Parathyroid adenoma (tissue), 2 donors: ENCODE results near the gene BSN.
"Not testable (repeated sequence)": the region's sequence is repeated elsewhere in the genome, so short reads cannot be mapped to it uniquely, and the experiment has no call there.

ENCODE experiments used
- H2AFZ ChIP-seq: fragments of 300-600 bp; sonication (generic); one replicate; pipeline ENCODE4 v1.7.0; 2017; ENCODE audit warnings: antibody characterized with exemption, mild to moderate bottlenecking
- H3K27ac ChIP-seq: fragments of 300-600 bp; sonication (generic); one replicate; pipeline ENCODE4 v1.7.0; 2017
- H3K27me3 ChIP-seq: fragments of 300-600 bp; sonication (generic); one replicate; pipeline ENCODE4 v1.7.0; 2017; ENCODE audit warnings: low read length; ENCODE audit not compliant: control insufficient read depth, insufficient read depth
- H3K36me3 ChIP-seq: fragments of 300-600 bp; sonication (generic); one replicate; pipeline ENCODE4 v1.7.0; 2017; ENCODE audit warnings: low read length; ENCODE audit not compliant: control insufficient read depth, insufficient read depth
- H3K4me1 ChIP-seq: fragments of 300-600 bp; sonication (generic); one replicate; pipeline ENCODE4 v1.7.0; 2017; ENCODE audit warnings: control low read depth
- H3K4me2 ChIP-seq: fragments of 300-600 bp; sonication (generic); one replicate; pipeline ENCODE4 v1.7.0; 2017; ENCODE audit warnings: low read length
- H3K4me3 ChIP-seq: fragments of 300-600 bp; sonication (generic); one replicate; pipeline ENCODE4 v1.7.0; 2017; ENCODE audit warnings: low read depth, low read length
- H3K79me2 ChIP-seq: fragments of 300-600 bp; sonication (generic); one replicate; pipeline ENCODE4 v1.7.0; 2017; ENCODE audit warnings: control low read depth
- H3K9ac ChIP-seq: fragments of 300-600 bp; sonication (generic); one replicate; pipeline ENCODE4 v1.7.0; 2017; ENCODE audit warnings: mild to moderate bottlenecking
- H3K9me3 ChIP-seq: fragments of 300-600 bp; sonication (generic); one replicate; pipeline ENCODE4 v1.7.0; 2017; ENCODE audit warnings: low read length; ENCODE audit not compliant: control insufficient read depth
- TF ChIP-seq, protein P1 (sequence below): fragments of 300-600 bp; sonication (generic); IDR thresholded peaks from one replicate; pipeline ENCODE4 v1.7.0; 2017; ENCODE audit warnings: antibody characterized with exemption, mild to moderate bottlenecking
- donor health status: primary hyperparathyroidism.

BSN gene

DNA sequence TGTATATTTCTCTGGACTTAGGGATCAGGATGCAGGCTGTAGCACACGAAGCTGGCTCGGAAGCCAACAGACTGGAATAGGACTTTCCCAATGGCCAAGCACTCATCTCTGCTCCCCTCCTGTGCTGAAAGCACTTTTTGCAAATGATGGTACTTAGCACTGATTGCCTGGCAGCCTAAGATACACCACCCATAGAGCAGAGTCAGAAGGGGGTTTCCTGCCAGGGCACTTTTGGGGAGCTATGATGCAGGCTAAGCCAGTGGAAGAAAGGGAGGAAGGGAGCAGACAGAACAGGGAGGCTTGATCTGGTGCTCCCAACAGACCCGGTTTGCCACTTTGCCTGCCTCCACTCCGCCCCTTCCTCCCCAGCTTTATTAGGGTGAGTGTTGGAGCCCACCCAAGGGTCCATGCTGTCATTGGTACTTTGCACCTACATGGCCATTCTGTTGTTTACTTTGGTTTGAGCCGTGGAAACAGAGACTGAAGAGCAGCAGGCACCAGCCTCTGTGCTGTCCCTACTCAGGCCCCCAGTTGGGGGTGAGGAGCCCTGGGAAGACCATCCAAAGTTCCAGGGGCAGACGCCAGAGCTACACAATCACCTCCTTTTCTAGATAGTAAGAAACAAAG is 15.9 kb downstream of the BSN start:
- no peak overlapping the region for H3K9ac ChIP-seq
- no peak overlapping the region for H2AFZ ChIP-seq
- H3K4me2 ChIP-seq = no peak overlapping the region
- H3K27ac ChIP-seq = no peak overlapping the region
- H3K36me3 ChIP-seq = no peaks in the 10 kb centered on the region
- no peak overlapping the region for H3K4me3 ChIP-seq
- no peaks in the 10 kb centered on the region for H3K9me3 ChIP-seq
- no peaks in the 10 kb centered on the region for H3K27me3 ChIP-seq
- TF ChIP-seq, protein P1, sequence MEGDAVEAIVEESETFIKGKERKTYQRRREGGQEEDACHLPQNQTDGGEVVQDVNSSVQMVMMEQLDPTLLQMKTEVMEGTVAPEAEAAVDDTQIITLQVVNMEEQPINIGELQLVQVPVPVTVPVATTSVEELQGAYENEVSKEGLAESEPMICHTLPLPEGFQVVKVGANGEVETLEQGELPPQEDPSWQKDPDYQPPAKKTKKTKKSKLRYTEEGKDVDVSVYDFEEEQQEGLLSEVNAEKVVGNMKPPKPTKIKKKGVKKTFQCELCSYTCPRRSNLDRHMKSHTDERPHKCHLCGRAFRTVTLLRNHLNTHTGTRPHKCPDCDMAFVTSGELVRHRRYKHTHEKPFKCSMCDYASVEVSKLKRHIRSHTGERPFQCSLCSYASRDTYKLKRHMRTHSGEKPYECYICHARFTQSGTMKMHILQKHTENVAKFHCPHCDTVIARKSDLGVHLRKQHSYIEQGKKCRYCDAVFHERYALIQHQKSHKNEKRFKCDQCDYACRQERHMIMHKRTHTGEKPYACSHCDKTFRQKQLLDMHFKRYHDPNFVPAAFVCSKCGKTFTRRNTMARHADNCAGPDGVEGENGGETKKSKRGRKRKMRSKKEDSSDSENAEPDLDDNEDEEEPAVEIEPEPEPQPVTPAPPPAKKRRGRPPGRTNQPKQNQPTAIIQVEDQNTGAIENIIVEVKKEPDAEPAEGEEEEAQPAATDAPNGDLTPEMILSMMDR = no peak
- H3K4me1 ChIP-seq = no peaks in the 10 kb centered on the region
- peaks cover 21% of the 10 kb centered on the region for H3K79me2 ChIP-seq

DNA sequence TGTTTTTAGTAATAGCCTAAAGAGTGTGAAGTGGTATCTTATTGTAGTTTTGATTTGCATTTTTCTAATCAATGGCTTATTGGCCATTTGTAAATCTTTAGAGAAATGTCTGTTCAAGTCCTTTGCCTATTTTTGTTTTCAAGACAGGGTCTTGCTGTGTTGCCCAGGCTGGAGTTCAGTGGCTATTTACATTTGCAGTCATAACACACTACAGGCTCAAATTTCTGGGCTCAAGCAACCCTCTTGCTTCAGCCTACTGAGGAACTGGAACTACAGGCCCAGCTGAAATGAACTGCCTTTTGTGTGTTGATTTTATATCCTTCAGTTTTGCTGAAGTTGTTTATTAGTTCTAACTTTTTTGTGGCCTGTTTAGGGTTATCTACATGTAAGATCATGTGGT is 27.9 kb downstream of the BSN start:
- TF ChIP-seq, protein P1 = no peak
- peaks cover 28% of the 10 kb centered on the region for H3K79me2 ChIP-seq
- H3K4me1 ChIP-seq = no peaks in the 10 kb centered on the region
- H3K27ac ChIP-seq = no peak overlapping the region
- no peaks in the 10 kb centered on the region for H3K27me3 ChIP-seq
- H3K9me3 ChIP-seq = no peaks in the 10 kb centered on the region
- H3K4me3 ChIP-seq = no peak overlapping the region
- no peaks in the 10 kb centered on the region for H3K36me3 ChIP-seq
- H3K9ac ChIP-seq = no peak overlapping the region
- no peak overlapping the region for H3K4me2 ChIP-seq
- H2AFZ ChIP-seq = no peak overlapping the region

DNA sequence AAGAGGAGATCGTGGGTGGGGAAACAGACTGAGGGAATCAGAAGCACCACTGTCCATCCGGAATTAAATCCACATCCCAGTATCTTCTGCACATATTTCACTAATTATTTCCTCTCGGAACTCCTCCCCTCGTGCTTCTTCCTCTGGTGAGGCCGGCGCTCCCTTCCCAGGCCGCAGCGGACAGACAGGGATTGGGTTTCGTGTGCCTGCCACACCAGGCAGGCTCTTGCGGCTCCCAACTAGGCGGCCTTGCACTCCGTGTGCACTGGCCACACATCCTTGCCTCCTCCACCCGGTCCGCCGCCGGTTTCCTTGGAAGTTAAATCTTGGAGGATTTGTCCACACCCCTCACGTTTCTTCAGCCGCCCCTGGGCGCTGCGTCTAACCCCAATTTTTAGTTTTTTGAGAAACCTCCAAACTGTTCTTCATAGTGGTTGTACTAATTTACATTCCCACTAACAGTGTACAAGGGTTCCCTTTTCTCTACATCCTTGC is 31.0 kb downstream of the BSN start:
- H3K4me1 ChIP-seq, H3K27ac ChIP-seq, H2AFZ ChIP-seq, H3K9me3 ChIP-seq, H3K4me2 ChIP-seq, H3K9ac ChIP-seq, H3K4me3 ChIP-seq, H3K36me3 ChIP-seq, H3K27me3 ChIP-seq: not testable (repeated sequence)
- H3K79me2 ChIP-seq = peaks cover 27% of the 10 kb centered on the region

DNA sequence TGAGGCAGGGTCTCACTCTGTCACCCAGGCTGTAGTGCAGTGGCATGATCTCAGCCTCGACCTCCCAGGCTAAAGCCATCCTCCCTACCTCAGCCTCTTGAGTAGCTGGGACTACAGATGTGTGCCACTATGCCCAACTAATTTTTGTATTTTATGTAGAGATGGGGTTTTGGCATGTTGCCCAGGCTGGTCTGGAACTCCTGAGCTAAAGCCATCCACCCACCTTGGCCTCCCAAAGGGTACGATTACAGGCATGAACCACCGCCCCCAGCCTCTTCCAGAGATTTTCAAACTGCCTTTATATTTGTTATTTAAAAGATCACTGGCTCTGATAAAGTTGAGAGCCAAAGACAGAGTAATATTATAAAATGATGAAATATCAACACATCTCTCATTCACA is 37.3 kb downstream of the BSN start:
- TF ChIP-seq, protein P1 = no peak
- no peaks in the 10 kb centered on the region for H3K36me3 ChIP-seq

DNA sequence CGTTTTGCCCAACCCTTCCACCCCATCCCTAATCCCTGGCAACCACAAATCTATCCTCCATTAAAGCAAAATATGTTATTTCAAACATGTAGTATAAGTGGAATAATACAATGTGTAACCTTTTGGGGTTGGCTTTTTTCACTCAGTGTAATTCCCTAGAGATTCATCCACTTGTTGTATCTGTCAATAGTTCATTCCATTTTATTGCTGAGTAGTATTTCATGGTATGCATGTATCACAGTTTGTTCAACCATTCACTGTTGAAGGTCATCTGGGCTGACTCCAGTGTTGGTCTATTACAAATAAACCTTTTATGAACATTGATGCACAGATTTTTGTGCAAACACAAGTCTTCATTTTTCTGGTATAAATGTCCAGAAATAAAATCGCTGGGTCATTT is 38.8 kb downstream of the BSN start:
- TF ChIP-seq, protein P1 = no peak
- Histone ChIP-seq H3K79me2 (peaks cover 20% of the 10 kb centered on the region), H3K9me3 (no peaks in the 10 kb centered on the region), H3K36me3 (no peaks in the 10 kb centered on the region), H2AFZ (no peak overlapping the region), H3K4me3 (no peak overlapping the region), H3K9ac (no peak overlapping the region), H3K27ac (no peak overlapping the region), H3K27me3 (no peaks in the 10 kb centered on the region), H3K4me1 (peaks cover 7% of the 10 kb centered on the region), H3K4me2 (no peak overlapping the region)

More for the DNA sequence above, 37.3 kb downstream of the BSN start:
- no peaks in the 10 kb centered on the region for H3K9me3 ChIP-seq
- H3K27me3 ChIP-seq = no peaks in the 10 kb centered on the region
- H3K79me2 ChIP-seq = peaks cover 17% of the 10 kb centered on the region
- no peak overlapping the region for H2AFZ ChIP-seq
- H3K27ac ChIP-seq = no peak overlapping the region
- H3K4me1 ChIP-seq = peaks cover 7% of the 10 kb centered on the region
- no peak overlapping the region for H3K9ac ChIP-seq
- no peak overlapping the region for H3K4me3 ChIP-seq
- H3K4me2 ChIP-seq = no peak overlapping the region
